Measurements from ENCODE around the gene NAB2. TPM values are rescaled to one million over a fixed set of nuclear protein-coding genes. Genes with fewer than 3 reads are reported as not detected.

The NAB2 gene
- total and polyA plus RNA-seq, 2 donors = 32.7 to 33.7 TPM

GRCh38 chr12:57143454-57143853, 54.5 kb downstream of the NAB2 start:
- 17% methylated on average over 4 of the region's 4 CpGs for WGBS
- H3K36me3 ChIP-seq (ENCODE audit: control insufficient read depth in 2 of 2, insufficient read depth in 2 of 2, low read length in 1 of 2) = peaks cover 0 to 4% of the 10 kb centered on the region in 2 donors
- peaks cover 10 to 18% of the 10 kb centered on the region in 2 donors for H3K4me1 ChIP-seq (ENCODE audit: control insufficient read depth in 2 of 2, insufficient read depth in 2 of 2, low read length in 2 of 2)
- H3K27ac ChIP-seq (ENCODE audit: low read depth in 1 of 2, low read length in 1 of 2) = no peak overlapping the region
- no peak overlapping the region for H3K4me3 ChIP-seq (ENCODE audit: low read length in 2 of 2)
- peaks cover 0 to 2% of the 10 kb centered on the region in 2 donors for H3K27me3 ChIP-seq (ENCODE audit: control insufficient read depth in 2 of 2, insufficient read depth in 1 of 2, low read length in 1 of 2)
- no peaks in the 10 kb centered on the region for H3K9me3 ChIP-seq (ENCODE audit: control insufficient read depth in 2 of 2, insufficient read depth in 1 of 2, low read length in 1 of 2)
- peak in 4 of 9 donors; percentile 26 to 68 (median 37) for DNase-seq (ENCODE audit: low read depth in 6 of 9, low spot score in 9 of 9)

Other genes starting within 250 kb of the NAB2 start
- gene SDR9C7, start 154.7 kb upstream of the NAB2 start, total RNA-seq = 0.33 TPM
- 2.3 TPM for gene SDR9C7, start 154.7 kb upstream of the NAB2 start, polyA plus RNA-seq
- 0.28 TPM for gene RDH16, start 131.5 kb upstream of the NAB2 start, total RNA-seq
- 1.8 TPM for gene RDH16, start 131.5 kb upstream of the NAB2 start, polyA plus RNA-seq
- gene ZBTB39, start 82.6 kb upstream of the NAB2 start, total RNA-seq = 5.1 TPM
- 3.0 TPM for gene ZBTB39, start 82.6 kb upstream of the NAB2 start, polyA plus RNA-seq
- gene TAC3, start 72.6 kb upstream of the NAB2 start, total RNA-seq = 0.76 TPM
- gene TAC3, start 72.6 kb upstream of the NAB2 start, polyA plus RNA-seq = 4.3 TPM
- gene MYO1A, start 39.0 kb upstream of the NAB2 start, total RNA-seq = 1.1 TPM
- gene MYO1A, start 39.0 kb upstream of the NAB2 start, polyA plus RNA-seq = 0.52 TPM
- gene NEMP1, start 10.3 kb upstream of the NAB2 start, total RNA-seq = 19.5 TPM
- gene NEMP1, start 10.3 kb upstream of the NAB2 start, polyA plus RNA-seq = 9.5 TPM
- 70.2 TPM for gene STAT6, start 22.2 kb downstream of the NAB2 start, total RNA-seq
- gene STAT6, start 22.2 kb downstream of the NAB2 start, polyA plus RNA-seq = 236 TPM
- 4.5 TPM for gene LRP1, start 39.4 kb downstream of the NAB2 start, total RNA-seq
- 22.6 TPM for gene LRP1, start 39.4 kb downstream of the NAB2 start, polyA plus RNA-seq
- gene LRP1-AS, start 58.5 kb downstream of the NAB2 start, total RNA-seq = not detected
- not detected for gene LRP1-AS, start 58.5 kb downstream of the NAB2 start, polyA plus RNA-seq
- gene NXPH4, start 127.7 kb downstream of the NAB2 start, total RNA-seq = 0.14 TPM
- gene NXPH4, start 127.7 kb downstream of the NAB2 start, polyA plus RNA-seq = 0.16 TPM
- gene SHMT2, start 140.6 kb downstream of the NAB2 start, total RNA-seq = 63.1 TPM
- 37.0 TPM for gene SHMT2, start 140.6 kb downstream of the NAB2 start, polyA plus RNA-seq
- gene STAC3, start 162.1 kb downstream of the NAB2 start, total RNA-seq = 2.1 TPM
- gene STAC3, start 162.1 kb downstream of the NAB2 start, polyA plus RNA-seq = 12.3 TPM